HG03432 (cell line): ENCODE results near the gene GPR148.

ENCODE experiments used
- ATAC-seq: cut with Tn5 transposase; IDR thresholded peaks from one replicate; pipeline ENCODE4 v1.9.1; 2021; ENCODE audit warnings: mild to moderate bottlenecking, moderate library complexity; ENCODE audit not compliant: unreplicated experiment

The GPR148 gene

DNA sequence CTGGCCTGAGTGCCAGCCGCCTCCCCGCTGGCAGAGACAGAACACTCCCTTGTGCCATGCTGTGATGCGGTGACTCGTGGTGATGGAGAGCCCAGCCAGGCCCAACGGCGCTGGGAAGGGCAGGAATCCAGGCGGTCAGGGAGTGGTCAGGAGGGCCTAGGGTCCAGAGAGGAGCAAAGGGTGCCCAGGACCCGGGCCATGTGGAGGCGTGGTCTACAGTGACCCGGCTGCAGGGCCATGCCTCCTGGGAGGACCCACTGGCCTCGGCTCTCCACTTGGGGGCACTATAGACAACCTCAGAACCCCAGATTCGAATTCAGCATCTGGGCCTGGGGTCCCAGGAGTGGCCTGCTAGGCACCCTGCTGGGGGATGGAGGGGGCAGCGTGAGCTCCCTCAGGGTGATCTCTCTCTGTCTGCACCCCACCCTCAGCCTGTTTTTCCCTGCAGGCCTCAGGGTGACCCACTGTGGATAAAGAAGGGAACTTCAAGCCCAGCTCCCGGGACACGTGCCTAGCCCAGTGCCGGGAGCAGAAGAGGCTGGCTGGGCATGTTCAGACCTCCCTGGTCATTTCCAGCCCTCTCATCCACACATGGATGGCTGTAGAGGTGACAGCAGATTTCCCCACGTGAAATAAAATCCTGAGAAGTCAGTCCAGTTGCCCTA, 39.5 kb downstream of the GPR148 start:
- ATAC-seq, result no peak

- ATAC-seq, result no peak
These were observed 40.6 kb downstream of the GPR148 start for GRCh38 chr2:130769343-130769907.

DNA sequence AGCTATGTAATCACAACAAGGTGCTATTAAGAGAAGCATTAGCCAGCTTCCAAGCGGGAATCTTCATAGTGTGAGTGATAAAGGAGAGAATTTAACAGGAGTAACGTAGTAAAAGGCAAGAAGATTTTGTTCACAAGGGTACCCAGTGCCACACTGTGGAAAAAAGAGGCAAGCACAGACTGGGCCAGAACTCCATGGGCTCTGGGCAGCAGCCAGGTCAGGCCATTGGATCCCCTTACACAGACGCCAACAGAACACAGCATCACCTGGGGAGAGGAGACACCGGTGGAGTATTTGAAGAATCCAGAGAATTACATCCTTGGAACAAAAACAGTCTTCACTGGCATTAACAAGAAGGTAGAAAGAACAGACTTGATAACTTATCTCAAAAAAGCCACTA, 47.7 kb downstream of the GPR148 start:
- no peak for ATAC-seq

DNA sequence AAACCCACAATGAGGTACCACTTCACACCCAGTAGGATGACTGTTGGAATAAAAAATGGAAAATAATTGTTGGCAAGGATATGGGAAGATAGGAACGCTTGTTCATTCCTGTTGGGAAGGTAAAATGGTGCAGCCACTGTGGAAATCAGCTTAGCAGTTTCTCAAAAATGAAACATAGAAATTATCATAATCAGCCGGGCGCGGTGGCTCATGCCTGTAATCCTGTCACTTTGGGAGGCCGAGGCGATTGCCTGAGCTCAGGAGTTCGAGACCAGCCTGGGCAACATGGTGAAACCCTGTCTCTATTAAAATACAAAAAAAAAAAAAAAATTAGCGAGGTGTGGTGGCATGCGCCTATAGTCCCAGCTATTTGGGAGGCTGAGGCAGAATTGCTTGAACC, 49.9 kb downstream of the GPR148 start:
- ATAC-seq, result no peak
